GM12875 (cell line): ENCODE measurements around the gene SCD5.

Experiments
- H3K4me3 ChIP-seq: one replicate; pipeline ENCODE4 v1.5.1; 2011; ENCODE audit warnings: low read depth, low read length, control low read depth
- CTCF ChIP-seq: IDR thresholded peaks from 2 replicates; pipeline ENCODE4 v1.5.1; 2011; ENCODE audit warnings: low read depth, mild to moderate bottlenecking, control low read depth, inconsistent platforms, low read length, moderate library complexity, borderline replicate concordance; ENCODE audit not compliant: insufficient read depth

SCD5 gene

GRCh38 chr4:82777857-82778525 is 20.6 kb downstream of the SCD5 start:
- no peak for TF ChIP-seq CTCF
- no peak overlapping the region for H3K4me3 ChIP-seq

GRCh38 chr4:82776925-82777542 is 21.6 kb downstream of the SCD5 start:
- no peak overlapping the region for H3K4me3 ChIP-seq
- no peak for TF ChIP-seq CTCF

- no peak overlapping the region for H3K4me3 ChIP-seq
- TF ChIP-seq CTCF = no peak
Measured at GRCh38 chr4:82775243-82775642, 23.4 kb downstream of the SCD5 start.

GRCh38 chr4:82774711-82775171 is 23.9 kb downstream of the SCD5 start:
- no peak for TF ChIP-seq CTCF
- H3K4me3 ChIP-seq = no peak overlapping the region

GRCh38 chr4:82773057-82773456 is 25.5 kb downstream of the SCD5 start:
- TF ChIP-seq CTCF = no peak
- H3K4me3 ChIP-seq = no peak overlapping the region

- no peak for TF ChIP-seq CTCF
- no peak overlapping the region for H3K4me3 ChIP-seq
Measured at GRCh38 chr4:82770607-82771006, 28.0 kb downstream of the SCD5 start.

- no peak for TF ChIP-seq CTCF
- no peak overlapping the region for H3K4me3 ChIP-seq
Measured at GRCh38 chr4:82765134-82765533, 33.5 kb downstream of the SCD5 start.
